Measurements from ENCODE around the gene CSNK1A1L.

DNA sequence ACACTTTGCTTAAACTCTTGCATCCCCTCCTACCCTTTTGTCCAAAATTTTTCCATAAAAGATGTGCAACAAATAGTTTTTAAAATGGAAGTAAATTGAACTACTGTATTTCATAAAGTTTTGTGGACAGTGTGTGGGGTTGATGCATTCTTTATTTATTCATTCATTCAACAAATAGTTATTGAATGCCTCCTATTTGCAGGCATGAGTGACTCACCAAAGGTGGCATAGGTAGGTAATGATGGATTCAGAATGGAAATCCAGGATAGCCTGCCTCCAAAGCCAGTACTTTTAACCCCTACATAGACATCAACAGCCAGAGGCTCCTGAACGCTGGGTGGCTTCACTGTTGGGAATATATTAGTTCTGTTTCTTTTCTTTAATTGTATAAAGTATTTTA lies 2.4 kb upstream of the CSNK1A1L start:
- TF ChIP-seq, protein P1, sequence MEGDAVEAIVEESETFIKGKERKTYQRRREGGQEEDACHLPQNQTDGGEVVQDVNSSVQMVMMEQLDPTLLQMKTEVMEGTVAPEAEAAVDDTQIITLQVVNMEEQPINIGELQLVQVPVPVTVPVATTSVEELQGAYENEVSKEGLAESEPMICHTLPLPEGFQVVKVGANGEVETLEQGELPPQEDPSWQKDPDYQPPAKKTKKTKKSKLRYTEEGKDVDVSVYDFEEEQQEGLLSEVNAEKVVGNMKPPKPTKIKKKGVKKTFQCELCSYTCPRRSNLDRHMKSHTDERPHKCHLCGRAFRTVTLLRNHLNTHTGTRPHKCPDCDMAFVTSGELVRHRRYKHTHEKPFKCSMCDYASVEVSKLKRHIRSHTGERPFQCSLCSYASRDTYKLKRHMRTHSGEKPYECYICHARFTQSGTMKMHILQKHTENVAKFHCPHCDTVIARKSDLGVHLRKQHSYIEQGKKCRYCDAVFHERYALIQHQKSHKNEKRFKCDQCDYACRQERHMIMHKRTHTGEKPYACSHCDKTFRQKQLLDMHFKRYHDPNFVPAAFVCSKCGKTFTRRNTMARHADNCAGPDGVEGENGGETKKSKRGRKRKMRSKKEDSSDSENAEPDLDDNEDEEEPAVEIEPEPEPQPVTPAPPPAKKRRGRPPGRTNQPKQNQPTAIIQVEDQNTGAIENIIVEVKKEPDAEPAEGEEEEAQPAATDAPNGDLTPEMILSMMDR (IDR thresholded peaks at IDR 0.05; ENCODE audit: control extremely low read depth in 1 of 3, insufficient read depth in 1 of 3, low read depth in 1 of 3, low read length in 3 of 3), result no peak
- no peak for TF ChIP-seq JUND (IDR thresholded peaks at IDR 0.05; ENCODE audit: low read length)

Data from H1 (cell line).